H1 (cell line): ENCODE results near the gene CYP26A1. TPM values are rescaled to one million over a fixed set of nuclear protein-coding genes. Genes with fewer than 3 reads are reported as not detected.

Experiments used
- CTCF ChIA-PET: fragments of 300-600 bp; sonication (Branson Sonifier 250); formaldehyde crosslinking; loops from one replicate; lab custom pipeline; 2021; ENCODE audit not compliant: partially characterized antibody; lab: Charles Lee
- POLR2A ChIA-PET: fragments of 300-600 bp; sonication (Branson Sonifier 250); formaldehyde crosslinking; loops from one replicate; lab custom pipeline; 2021; ENCODE audit warnings: inconsistent platforms; ENCODE audit not compliant: partially characterized antibody; lab: Charles Lee
- DNase-seq, 2 experiments: peaks; one replicate each; pipeline versions ENCODE4 v3.0.0 to v3.0.0-alpha.2; 2010 to 2022; ENCODE audit warnings: low spot score in 2 of 2, low read depth in 1 of 2, mixed read lengths in 1 of 2
- FAIRE-seq: peaks from 2 replicates; lab custom pipeline; 2011; peaks lifted over from hg19 to GRCh38; lab: Jason Lieb, UNC
- H2AFZ ChIP-seq: 2 replicates; pipeline ENCODE4 v1.8.1; 2012; ENCODE audit warnings: low read length, inconsistent platforms
- H2AK5ac ChIP-seq: 2 replicates; pipeline ENCODE4 v1.6.1; 2013; ENCODE audit warnings: low read depth, low read length
- H2BK120ac ChIP-seq: replicated peaks from 2 replicates; pipeline ENCODE3; 2013; ENCODE audit warnings: low read depth, low read length, inconsistent platforms
- H2BK12ac ChIP-seq: 2 replicates; pipeline ENCODE4 v1.6.1; 2013; ENCODE audit warnings: low read depth, low read length
- H2BK15ac ChIP-seq: 2 replicates; pipeline ENCODE4 v1.6.1; 2013; ENCODE audit warnings: low read length
- H2BK20ac ChIP-seq: 2 replicates; pipeline ENCODE4 v1.6.1; 2013; ENCODE audit warnings: low read length
- H2BK5ac ChIP-seq: 2 replicates; pipeline ENCODE4 v1.6.1; 2013; ENCODE audit warnings: low read depth, low read length
- H3K14ac ChIP-seq: 2 replicates; pipeline ENCODE4 v1.6.1; 2013; ENCODE audit warnings: inconsistent platforms; ENCODE audit not compliant: insufficient read length
- H3K18ac ChIP-seq: 2 replicates; pipeline ENCODE4 v1.6.1; 2013; ENCODE audit warnings: low read length; ENCODE audit errors: extremely low read depth
- H3K23ac ChIP-seq: 2 replicates; pipeline ENCODE4 v1.6.1; 2013; ENCODE audit warnings: inconsistent platforms; ENCODE audit not compliant: insufficient read length
- H3K23me2 ChIP-seq: 2 replicates; pipeline ENCODE4 v1.6.1; 2013; ENCODE audit warnings: low read depth, low read length
- H3K27ac ChIP-seq: 2 replicates; pipeline ENCODE4 v1.6.1; 2011; ENCODE audit warnings: low read depth, low read length, inconsistent platforms
- H3K27me3 ChIP-seq, 4 experiments: replicated peaks in 1 of 4; 1 replicate in 1 of 4; 2 replicates in 3 of 4; pipeline versions ENCODE4 v1.6.1 to v1.8.1; 2011 to 2013; ENCODE audit warnings: low read length in 3 of 4, mild to moderate bottlenecking in 3 of 4, inconsistent platforms in 2 of 4, mixed read lengths in 2 of 4, moderate library complexity in 1 of 4; ENCODE audit not compliant: control insufficient read depth in 3 of 4, insufficient read depth in 3 of 4; ENCODE audit errors: extremely low read depth in 1 of 4
- H3K36me3 ChIP-seq, 4 experiments: 2 replicates each; pipeline versions ENCODE4 v1.6.1 to v1.8.1; 2011 to 2013; ENCODE audit warnings: mild to moderate bottlenecking in 4 of 4, low read length in 3 of 4, moderate library complexity in 2 of 4, control low read depth in 1 of 4, inconsistent platforms in 1 of 4; ENCODE audit not compliant: insufficient read depth in 4 of 4, control insufficient read depth in 2 of 4
- H3K4ac ChIP-seq: replicated peaks from 2 replicates; pipeline ENCODE3; 2013; ENCODE audit warnings: low read length, low read depth, mixed read lengths, inconsistent platforms; ENCODE audit not compliant: insufficient read length
- H3K4me1 ChIP-seq, 4 experiments: replicated peaks in 1 of 4; 1 replicate in 1 of 4; 2 replicates in 3 of 4; pipeline versions ENCODE4 v1.6.1 to v1.8.1; 2011 to 2013; ENCODE audit warnings: low read length in 3 of 4, inconsistent platforms in 2 of 4, mixed read lengths in 1 of 4; ENCODE audit not compliant: insufficient read depth in 4 of 4, control insufficient read depth in 3 of 4
- H3K4me2 ChIP-seq, 2 experiments: 2 replicates each; pipeline versions ENCODE4 v1.6.1 to v1.8.1; 2011 to 2013; ENCODE audit warnings: low read depth in 2 of 2, low read length in 2 of 2, control low read depth in 1 of 2, inconsistent platforms in 1 of 2, mild to moderate bottlenecking in 1 of 2; ENCODE audit not compliant: insufficient read depth in 1 of 2
- H3K4me3 ChIP-seq, 4 experiments: fragments of 200-600, 300-600 bp in 1 of 4; sonication (generic), shearing (Covaris generic), sonication (Bioruptor Twin) in 1 of 4; 2 replicates each; pipeline versions ENCODE4 v1.5.1 to v1.8.1; 2011 to 2016; ENCODE audit warnings: low read length in 4 of 4, low read depth in 3 of 4, control low read depth in 2 of 4, inconsistent platforms in 2 of 4, mild to moderate bottlenecking in 2 of 4, mixed read lengths in 1 of 4, moderate library complexity in 1 of 4; ENCODE audit not compliant: insufficient read depth in 2 of 4; ENCODE audit errors: extremely low read depth in 1 of 4
- H3K56ac ChIP-seq: replicated peaks from 2 replicates; pipeline ENCODE3; 2013; ENCODE audit warnings: low read depth, mild to moderate bottlenecking, mixed read lengths, low read length, inconsistent platforms; ENCODE audit not compliant: insufficient read length
- H3K79me1 ChIP-seq: 2 replicates; pipeline ENCODE4 v1.6.1; 2013; ENCODE audit warnings: low read depth, low read length, control low read depth
- H3K79me2 ChIP-seq, 2 experiments: 2 replicates each; pipeline versions ENCODE4 v1.6.1 to v1.8.1; 2012 to 2013; ENCODE audit warnings: low read length in 2 of 2, mild to moderate bottlenecking in 2 of 2, inconsistent platforms in 1 of 2; ENCODE audit not compliant: insufficient read depth in 2 of 2, control insufficient read depth in 1 of 2
- H3K9ac ChIP-seq, 4 experiments: replicated peaks in 1 of 4; 1 replicate in 1 of 4; 2 replicates in 3 of 4; pipeline versions ENCODE4 v1.6.1 to v1.8.1; 2011 to 2013; ENCODE audit warnings: low read depth in 3 of 4, low read length in 3 of 4, control low read depth in 2 of 4, mild to moderate bottlenecking in 2 of 4, moderate library complexity in 2 of 4, inconsistent platforms in 1 of 4; ENCODE audit errors: extremely low read depth in 1 of 4
- H3K9me3 ChIP-seq, 2 experiments: 2 replicates each; pipeline versions ENCODE4 v1.6.1 to v1.8.1; 2012 to 2013; ENCODE audit warnings: mild to moderate bottlenecking in 2 of 2, moderate library complexity in 2 of 2, control low read depth in 1 of 2, inconsistent platforms in 1 of 2, low read depth in 1 of 2, low read length in 1 of 2, mixed read lengths in 1 of 2; ENCODE audit not compliant: insufficient read depth in 2 of 2
- H4K20me1 ChIP-seq, 2 experiments: replicated peaks in 1 of 2; 2 replicates each; pipeline versions ENCODE3 to v1.8.1; 2011 to 2013; ENCODE audit warnings: inconsistent platforms in 2 of 2, low read length in 2 of 2, mild to moderate bottlenecking in 1 of 2; ENCODE audit not compliant: insufficient read depth in 2 of 2, control insufficient read depth in 1 of 2
- H4K5ac ChIP-seq: 2 replicates; pipeline ENCODE4 v1.6.1; 2013; ENCODE audit warnings: low read length, low read depth, mixed read lengths, inconsistent platforms; ENCODE audit not compliant: insufficient read length
- H4K8ac ChIP-seq: 2 replicates; pipeline ENCODE4 v1.8.0; 2013; ENCODE audit warnings: mild to moderate bottlenecking, moderate library complexity, low read length, inconsistent platforms; ENCODE audit not compliant: insufficient read depth; ENCODE audit errors: extremely low read depth
- H4K91ac ChIP-seq: replicated peaks from 2 replicates; pipeline ENCODE3; 2013; ENCODE audit warnings: low read length, mixed read lengths, inconsistent platforms; ENCODE audit not compliant: insufficient read length
- WGBS, 2 experiments: shearing (Covaris generic) in 1 of 2; methylation state at CpG; one replicate each; pipeline versions ENCODE4 v1.1.6 to v1.1.7; 2013 to 2015; ENCODE audit warnings: low lambda C conversion rate in 2 of 2, mixed read lengths in 2 of 2, inconsistent platforms in 1 of 2, low coverage in 1 of 2, missing lambda C conversion rate in 1 of 2; ENCODE audit not compliant: insufficient replicate concordance in 2 of 2, insufficient coverage in 1 of 2, insufficient read length in 1 of 2; ENCODE audit errors: extremely low coverage in 1 of 2, missing lambda C conversion rate in 1 of 2; 5-methylcytosine and 5-hydroxymethylcytosine counted together
- polyA plus RNA-seq, 7 experiments: library from polyadenylated mRNA; depleted of rRNA in 3 of 7; stranded (reverse) in 5 of 7; unstranded in 2 of 7; fragments of >200 nt in 5 of 7; fragments of 200-250 nt in 2 of 7; gene quantifications; 1 replicate in 5 of 7; 2 replicates in 1 of 7; 4 replicates in 1 of 7; pipeline versions ENCODE4 v1.2.1 to v1.2.3, GENCODE V29; 2011 to 2013; ENCODE audit warnings: missing spikeins in 2 of 7, mixed read lengths in 2 of 7
- total RNA-seq: library from RNA; stranded (reverse); fragmentation: NEBNext Ultra II Directional; extraction: Animal tissue kit (Norgen Biotek cat#: 25700); gene quantifications from 2 replicates; pipeline ENCODE4 v1.2.1, GENCODE V29; 2021
- TF ChIP-seq, protein P1 (sequence below): IDR thresholded peaks from 2 replicates; pipeline ENCODE4 v1.6.1; 2011; ENCODE audit warnings: low read length, improper control_type of control experiment

The CYP26A1 gene
- total and polyA plus RNA-seq, 2 of the 8 experiments (the other 6 are each of a cell fraction or from before 2014, with no cell fraction given), result 5.0 to 9.1 TPM

DNA sequence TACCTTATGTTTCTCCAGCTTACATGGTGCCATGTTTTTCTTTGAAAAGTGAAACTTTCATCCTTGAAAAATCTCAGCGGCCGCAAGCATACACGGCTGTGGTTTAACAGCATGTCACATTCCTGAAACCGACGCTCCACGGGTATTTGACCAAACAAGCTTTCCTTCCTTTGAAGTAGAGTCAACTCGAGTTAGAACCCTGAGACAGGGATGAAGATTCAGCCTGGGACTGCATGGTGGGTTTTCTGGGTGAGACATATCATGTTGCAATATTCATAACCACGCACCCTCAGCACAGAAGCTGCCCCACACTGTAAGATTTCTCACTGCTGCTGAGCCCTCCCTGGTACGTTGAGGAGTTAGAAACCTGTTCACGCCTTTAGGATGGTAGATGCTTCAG, 8.1 kb downstream of the CYP26A1 start:
- Histone ChIP-seq H2BK12ac (no peak overlapping the region), H3K4me1 (peaks cover 0 to 3% (median under 1%) of the 10 kb centered on the region in 4 experiments; a peak in 2 of 7 replicates), H3K4me3 (no peak overlapping the region), H3K9ac (no peak overlapping the region), H4K91ac (no peak overlapping the region), H3K23me2 (no peaks in the 10 kb centered on the region), H3K4me2 (no peak overlapping the region), H4K20me1 (no peaks in the 10 kb centered on the region), H2BK15ac (no peak overlapping the region), H2AK5ac (no peak overlapping the region), H3K79me2 (no peaks in the 10 kb centered on the region), H3K36me3 (peaks cover 0 to 16% (median 0%) of the 10 kb centered on the region in 4 experiments; a peak in 2 of 8 replicates), H2BK120ac (no peak overlapping the region), H4K5ac (no peak overlapping the region), H3K23ac (no peak overlapping the region), H2BK20ac (no peak overlapping the region), H3K9me3 (no peaks in the 10 kb centered on the region), H3K18ac (no peak overlapping the region), H3K27ac (no peak overlapping the region), H3K4ac (no peak overlapping the region), H3K14ac (no peak overlapping the region), H2AFZ (no peak overlapping the region), H2BK5ac (no peak overlapping the region), H4K8ac (no peak overlapping the region)
- ChIA-PET CTCF (interaction anchor here (0.6 to 18.5 kb wide), 13 partner anchors 9 to 271 kb away, joined by 3 to 363 read pairs (median 4); no protein-coding TSS in a partner anchor), POLR2A (no interaction called here)
- 89% methylated on average over 10 of the region's 10 CpGs; no CpG with 5 or more reads in 1 of the 2 experiments for WGBS, 2 experiments
- DNase-seq, result no peak
- FAIRE-seq, result no peak
- TF ChIP-seq, protein P1, sequence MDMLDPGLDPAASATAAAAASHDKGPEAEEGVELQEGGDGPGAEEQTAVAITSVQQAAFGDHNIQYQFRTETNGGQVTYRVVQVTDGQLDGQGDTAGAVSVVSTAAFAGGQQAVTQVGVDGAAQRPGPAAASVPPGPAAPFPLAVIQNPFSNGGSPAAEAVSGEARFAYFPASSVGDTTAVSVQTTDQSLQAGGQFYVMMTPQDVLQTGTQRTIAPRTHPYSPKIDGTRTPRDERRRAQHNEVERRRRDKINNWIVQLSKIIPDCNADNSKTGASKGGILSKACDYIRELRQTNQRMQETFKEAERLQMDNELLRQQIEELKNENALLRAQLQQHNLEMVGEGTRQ, result no peak
- TF ChIP-seq, all 59 proteins: peak for 0
- Histone ChIP-seq H3K79me1 (no peaks in the 10 kb centered on the region), H3K56ac (no peak overlapping the region), H3K27me3 (peaks cover 0 to 4% (median 3%) of the 10 kb centered on the region in 4 experiments; a peak in 5 of 7 replicates)
